Activated CD4-positive, alpha-beta T cell treated with anti-CD3 and anti-CD28 coated beads for 4 hours (primary cell): ENCODE data around the gene SUSD3.

ENCODE experiments used
- DNase-seq, 2 donors: peaks; one replicate each; pipeline ENCODE4 v3.0.0-alpha.2; 2020

Gene SUSD3

DNA sequence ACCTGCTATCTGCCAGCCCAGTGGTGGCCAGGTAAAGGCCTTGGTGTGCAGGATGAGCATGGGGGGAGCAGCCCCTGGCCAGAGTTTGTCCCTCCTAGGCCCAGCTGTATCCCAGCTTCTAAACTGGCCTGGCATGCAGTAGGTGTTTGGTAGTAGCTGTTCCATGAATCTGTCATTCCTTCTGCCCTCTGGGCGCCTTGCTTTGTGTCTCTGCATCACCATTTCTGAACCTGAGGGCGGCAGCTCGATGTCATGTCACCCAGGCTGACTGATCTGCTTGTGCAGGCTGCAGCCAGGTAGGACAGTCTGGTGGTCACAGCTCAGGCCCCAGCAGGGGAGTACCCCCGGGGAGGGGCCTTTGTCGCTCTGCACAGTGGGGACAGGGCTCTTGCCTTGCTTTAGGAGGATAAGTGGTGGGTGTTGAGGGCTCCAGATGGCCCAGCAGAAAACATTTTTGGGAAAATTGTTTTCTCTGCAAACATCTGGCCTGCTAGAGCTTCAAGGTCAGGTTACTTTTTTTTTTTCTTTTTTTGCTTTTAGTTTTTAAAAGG, 4.6 kb upstream of the SUSD3 start:
- no peak for DNase-seq

DNA sequence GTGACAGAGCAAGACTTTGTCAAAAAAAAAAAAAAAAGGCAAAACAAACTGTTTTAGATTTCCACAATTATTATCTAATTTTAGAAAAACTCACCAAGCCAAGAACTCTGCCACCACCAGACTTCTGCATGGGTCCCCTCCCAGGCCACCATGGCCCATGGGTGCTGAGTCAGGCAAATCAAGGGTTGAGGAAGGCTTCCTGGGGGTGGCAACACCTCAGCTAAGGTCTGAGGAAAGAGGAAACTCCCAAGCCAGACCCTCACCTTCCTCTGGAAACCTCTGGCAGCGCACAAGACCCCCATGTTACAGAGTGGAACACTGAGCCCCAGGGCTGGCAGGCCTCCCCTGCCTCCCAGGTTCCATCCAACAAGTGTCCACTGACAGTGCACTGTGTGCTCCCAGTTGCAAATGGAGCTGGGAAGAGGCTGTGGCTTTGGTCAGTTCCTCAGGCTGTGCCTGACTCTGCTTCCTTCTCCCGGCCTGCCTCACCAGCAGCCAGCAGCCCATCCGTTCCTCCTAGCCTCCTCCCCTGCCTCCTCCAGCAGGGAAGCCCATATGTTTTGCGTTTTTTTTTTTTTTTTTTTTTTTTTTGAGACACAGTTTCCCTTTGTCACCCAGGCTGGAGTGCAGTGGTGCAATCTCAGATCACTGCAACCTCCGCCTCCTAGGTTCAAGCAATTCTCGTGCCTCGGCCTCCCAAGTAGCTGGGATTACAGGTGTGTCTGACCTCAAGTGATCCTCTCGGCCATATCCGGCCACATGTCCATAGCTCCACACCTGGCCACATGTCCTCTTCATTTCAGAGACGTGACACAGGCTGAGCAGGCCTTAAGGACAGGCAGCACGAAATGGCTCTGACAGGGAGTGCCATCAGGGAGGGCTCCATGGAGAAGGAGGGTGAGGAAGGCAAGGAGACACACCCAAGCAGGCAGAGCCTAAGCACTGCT, 3.5 kb upstream of the SUSD3 start:
- no peak for DNase-seq

DNA sequence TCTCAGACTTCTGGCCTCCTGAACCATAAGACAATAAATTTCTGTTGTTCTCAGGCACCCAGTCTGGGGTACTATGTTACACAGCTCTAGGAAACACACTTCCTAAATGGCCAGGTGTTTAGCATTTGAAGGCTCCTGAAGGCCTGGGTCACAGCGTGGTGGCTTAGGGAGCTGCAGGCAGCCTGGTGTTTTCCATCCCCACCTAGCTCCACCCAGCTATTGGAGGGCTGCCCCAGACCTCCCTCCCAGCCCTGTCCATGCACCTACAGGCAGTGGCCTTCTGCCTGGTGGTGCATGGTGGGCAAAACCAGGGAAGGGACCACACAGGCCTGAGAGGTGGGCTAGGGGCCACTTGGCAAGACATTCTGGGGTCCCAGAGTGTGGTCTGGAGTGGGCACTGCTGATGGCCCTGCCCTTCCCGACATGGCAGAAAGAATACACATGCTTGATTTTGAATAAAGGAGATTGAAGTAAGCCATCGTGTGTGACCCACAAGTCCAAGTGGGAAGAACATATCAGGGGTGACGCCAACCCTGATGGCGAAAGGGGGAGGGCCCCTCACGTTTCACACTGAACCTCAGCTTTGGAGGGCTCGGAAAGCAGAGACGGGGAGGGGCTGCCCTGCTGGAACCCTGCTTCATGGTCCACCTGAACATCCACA, 1.3 kb upstream of the SUSD3 start:
- DNase-seq: no peak

DNA sequence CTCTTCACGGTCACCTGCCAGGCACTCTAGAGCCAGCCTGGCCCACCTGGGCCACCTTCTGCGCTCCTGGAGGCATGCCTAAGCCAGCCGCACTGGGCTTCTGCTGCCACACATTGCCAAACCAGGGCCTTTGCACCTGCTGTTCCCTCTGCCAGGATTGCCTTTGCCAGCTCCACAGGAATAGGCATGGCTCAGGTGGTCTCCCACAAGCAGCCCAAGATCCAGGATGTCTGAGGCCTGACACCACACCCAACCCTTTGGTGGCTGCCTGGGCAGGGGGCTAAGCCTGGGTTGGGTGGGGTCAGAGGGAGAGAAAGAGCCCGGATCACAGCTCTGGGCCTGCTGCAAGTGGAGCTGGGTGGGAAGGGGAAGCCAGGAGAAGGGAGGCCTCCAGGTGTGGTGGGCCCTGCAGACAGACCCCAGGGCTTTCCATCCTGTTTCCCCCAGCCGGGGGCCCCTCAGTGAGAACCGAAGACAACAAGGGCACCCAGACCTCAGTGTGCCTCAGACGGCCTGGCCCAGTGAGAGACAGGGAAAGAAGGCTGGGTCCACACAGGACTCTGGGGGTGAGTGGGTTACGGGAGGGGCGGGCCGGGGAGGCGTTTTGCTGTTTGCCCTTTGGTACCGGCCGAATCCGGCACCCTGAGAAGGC, 672 bp upstream of the SUSD3 start:
- no peak for DNase-seq

DNA sequence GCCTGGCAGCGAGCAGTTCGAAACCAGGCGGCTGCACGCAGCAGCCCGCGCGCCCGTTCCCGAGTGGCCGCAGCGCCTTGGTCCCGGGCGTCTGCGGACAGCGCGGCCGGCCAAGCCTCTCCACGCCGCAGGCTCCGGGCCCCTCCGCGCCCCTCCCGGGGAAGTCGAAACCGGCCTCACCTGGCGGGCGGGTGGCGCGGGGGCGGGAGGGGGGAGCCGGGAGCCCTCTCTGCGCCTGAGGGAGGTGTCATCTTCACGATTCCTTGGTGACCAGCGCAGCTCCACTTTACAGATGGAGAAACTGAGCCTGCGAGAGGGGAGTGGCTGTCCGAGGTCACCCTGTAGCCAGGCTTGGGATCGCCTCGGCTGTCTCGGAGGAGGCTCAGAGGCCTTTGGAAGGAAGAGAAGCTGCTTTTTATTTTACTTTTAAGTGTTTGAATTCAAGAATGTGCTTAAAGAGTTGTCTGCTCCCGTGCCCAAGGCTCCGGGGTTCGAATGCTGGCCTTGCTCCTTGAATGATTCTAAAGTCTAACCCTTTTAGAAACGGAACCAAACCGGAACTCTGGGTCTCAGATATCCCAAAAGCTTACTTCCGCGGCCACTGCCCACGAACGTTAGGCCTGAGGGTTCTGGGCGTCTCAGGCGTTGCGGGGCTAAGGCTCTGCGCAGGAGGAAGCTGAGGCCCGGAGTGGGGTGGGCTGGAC, 662 bp downstream of the SUSD3 start:
- peak; percentile 29 to 50 for DNase-seq

DNA sequence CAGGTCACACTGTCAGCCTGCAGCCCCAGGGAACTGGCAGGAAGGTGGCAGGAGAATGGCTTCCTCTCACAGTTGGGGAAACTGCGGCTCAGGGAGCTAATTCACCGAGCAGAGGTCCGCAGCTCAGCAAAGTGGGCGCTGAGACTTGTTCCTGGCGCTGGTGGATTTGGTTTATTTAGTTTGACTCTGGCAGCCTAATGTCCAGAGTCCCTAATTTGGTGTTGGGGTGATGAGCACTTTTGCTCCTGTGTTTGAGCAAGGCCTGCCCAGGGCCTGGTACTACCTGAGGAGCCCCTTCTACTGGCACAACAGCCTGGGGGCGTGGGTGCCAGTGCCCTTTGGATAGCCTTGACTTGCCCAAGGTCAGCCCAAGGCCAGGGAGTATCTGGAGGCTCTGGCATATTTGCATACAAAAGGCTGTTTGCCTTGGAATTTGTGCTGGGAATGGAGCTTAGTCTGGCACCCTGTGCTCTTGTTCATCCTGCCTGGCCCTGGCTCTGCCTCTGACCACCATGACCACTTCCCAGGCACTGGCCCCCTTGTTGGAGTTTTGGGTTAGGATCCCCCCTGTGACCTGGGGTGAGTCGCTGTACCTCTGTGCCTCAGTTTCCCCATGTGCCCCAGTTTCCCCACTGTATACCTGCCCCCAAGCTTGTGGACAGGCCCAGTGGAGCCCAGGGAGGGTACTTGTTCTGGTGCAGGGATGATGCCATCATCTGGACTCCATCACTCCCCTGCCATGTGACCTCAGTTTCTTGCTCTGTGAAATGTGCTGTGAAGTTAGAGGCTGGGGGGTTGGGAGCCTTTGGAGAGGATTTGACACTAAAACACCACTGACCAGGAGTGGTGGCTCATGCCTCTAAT, 1.4 kb downstream of the SUSD3 start:
- DNase-seq: no peak

DNA sequence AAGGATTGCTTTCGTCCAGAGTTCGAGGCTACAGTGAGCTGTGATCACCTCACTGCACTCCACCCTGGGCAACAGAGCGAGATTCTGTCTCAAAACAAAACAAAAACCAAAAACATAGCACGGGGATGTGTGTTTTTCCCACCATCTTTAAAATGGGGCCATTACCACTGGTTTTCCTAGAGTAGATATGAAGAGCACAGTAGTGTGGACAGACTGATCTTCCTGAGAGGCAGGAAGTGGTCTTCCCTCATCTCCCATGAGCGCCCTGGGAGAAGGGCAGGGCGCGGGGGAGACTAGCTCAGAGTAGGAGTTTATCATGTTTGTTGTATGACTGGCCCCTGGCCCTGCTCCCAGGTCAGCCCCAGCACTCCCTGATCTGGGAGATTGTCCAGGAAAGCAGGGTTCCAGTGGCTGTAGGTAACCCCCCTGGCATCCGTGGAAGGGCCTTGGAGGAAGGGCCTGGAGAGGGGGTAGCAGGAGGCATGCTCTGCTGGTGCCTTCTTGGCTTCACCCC, 2.3 kb downstream of the SUSD3 start:
- DNase-seq: no peak

DNA sequence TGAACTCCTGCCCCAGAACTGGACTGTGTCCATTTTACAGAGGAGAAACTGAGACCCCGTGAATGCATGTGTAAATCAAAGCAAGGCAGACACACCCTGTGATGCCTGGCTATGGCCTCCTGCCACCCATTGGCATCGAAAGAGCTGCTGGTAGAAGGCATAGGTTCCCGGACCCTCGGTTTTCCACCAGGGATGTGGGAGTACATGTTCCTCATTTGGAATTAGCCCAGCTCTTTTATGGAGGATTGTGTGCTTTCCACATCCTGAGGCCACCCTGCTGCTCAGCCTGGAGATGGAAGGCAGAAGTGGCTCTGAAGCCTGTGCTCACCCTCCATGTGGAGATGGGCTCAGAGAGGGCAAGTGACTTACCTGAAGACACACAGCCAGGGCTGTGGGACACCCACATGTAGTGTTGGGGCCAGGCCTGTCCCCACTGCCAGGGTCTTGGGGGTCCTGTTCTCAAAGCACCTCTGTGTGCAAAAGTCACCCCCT, 2.8 kb downstream of the SUSD3 start:
- DNase-seq: no peak

DNA sequence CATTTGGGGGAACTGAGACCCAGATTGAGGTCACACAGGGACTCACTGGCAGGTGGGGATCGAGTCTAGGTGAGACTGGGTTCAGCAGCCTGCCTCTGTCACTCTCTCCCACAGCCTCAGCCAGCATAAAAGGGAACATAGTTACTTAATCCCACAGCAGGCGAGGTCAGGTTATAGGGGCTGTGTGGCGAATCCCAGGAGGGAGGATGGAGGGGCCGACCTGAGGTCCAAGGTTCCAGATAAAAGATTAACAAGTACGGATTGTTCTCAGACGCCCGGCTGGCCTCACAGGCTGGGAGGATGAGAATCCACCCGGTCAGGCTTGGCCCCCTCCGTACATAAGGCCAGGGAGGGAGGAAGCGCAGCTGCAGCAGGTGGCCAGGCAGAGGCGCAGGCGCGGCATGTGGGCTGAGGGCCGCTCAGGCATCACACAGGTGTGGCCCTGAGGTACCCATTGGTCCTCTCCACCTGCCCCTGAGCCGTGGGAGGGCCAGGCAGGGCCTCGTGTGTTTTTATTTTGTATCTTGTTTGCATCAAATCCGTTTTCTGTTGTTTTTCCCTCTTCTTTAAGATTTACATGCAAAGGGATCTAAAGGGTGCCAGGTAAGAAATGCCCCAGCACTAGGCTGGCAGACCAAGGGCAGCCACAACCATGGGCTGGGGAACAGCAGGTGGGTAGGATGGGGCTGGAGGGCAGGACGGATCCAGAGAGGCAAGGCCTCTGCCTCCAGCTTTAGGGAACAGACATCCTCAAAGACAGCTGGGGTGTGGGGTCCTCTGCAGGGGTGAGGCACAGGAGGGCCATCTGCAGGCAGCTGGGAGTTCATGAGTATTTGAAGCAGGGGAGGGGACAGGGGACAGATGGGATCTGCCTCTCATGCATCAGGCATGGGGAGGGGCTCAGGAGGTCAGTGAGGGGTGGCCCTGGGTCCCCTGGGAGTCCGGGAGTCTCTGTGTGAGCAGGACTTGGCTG, 3.6 kb downstream of the SUSD3 start:
- DNase-seq: no peak

DNA sequence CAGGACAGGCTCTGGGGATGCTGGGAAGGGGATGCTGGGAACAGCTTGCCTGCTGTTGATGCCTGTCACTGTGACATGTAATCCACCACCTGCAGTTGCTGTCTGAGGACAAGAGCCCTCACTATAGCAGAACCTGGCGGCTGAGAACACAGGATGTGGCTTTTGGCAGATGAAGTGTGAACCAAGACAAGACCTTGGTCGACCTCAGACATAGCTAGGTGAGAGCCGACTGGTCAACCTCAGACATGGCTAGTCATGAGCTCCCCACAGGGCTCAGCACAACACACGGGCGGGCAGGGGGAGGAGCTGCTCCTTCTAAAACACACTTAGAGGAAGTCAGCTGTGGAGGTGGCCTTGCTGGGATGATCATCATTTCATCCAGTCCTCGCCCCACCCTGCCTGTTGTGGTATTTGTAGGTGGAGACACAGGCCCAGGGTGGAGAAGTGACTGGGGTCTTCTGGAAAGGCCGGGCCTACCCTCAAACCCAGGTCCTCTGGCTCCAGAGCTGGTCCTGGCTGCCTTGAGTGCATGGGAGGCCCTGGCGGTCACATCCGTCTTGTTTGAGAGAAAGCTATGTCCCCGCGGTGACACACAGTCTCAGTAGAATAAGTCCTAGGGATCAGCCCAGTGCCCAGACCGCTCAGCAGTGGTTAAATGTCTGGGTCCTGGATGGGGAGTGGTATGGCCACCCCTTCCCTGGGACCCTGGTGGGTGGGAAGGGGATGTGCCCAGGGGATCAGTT, 6.1 kb downstream of the SUSD3 start:
- peak; percentile 79 to 83 for DNase-seq

DNA sequence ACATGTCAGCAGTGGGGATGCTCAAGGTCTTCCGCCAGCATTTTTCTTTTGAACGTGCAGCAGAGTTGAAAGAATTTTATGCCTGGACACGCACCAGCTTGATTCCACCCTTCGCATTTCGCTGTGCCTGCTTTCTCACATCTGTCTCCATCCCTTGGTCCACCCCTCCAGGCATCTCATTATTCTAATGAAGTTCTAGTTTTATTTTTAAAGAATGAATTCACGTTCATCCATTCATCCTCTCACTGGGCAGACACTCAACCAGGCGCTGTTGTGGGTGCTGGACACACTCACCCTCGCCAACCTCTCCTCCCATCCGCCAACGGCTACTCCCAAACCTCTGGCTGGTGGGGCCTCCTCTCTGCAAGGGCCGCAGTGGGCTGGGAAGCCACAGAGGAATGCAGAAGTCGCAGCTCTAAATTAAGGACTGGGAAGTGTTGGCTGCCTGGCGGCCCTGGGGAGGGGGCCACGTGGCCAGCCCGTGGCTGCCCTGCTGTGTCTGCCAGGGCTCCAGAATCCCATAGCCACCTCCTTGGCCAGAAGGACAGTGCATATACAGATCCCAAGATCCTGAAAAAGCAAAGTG, 6.7 kb downstream of the SUSD3 start:
- no peak for DNase-seq

DNA sequence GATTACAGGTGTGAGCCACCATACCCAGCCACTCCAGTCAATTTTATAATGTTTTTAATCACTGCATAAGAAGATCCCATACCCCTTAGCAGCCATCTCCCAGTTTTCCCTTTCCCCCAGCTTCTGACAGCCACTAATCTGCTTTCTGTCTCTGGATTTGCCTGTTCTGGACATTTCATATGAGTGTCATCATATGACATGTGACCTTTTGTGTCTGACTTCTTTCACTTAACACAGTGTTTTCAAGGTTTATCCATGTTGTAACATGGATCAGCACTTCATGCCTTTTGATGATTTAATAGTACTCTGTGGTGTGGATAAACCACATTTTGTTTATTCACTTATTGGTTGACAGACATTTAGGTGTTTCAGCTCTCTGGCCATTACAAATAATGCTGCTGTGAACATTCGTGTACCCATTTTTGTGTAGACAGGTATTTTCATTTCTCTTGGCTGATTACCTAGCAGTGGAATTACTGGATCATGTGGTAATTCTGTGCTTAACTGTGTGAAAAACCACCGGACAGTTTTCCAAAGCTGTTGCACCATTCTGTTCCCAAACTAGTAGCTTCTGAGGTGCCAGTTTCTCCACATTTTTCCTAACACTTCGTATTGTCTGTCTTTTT, 8.6 kb downstream of the SUSD3 start:
- no peak for DNase-seq

DNA sequence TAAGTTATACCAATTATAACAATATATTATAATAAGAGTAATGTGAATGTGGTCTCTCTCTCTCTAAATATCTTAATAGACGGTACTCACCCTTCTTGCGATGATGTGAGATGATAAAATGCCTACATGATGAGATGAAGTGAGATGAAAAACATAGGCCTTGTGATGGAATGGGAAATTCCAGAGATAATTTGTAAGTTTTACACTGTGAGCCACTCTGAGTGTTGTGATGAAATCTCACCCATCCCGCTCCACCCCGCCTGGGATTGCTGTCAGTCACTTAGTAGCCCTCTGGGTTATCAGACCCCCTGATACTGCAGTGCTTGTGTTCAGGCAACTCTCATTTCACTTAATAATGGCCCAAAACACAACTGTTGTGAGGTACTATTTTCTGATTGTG, 10.5 kb downstream of the SUSD3 start:
- no peak for DNase-seq

DNA sequence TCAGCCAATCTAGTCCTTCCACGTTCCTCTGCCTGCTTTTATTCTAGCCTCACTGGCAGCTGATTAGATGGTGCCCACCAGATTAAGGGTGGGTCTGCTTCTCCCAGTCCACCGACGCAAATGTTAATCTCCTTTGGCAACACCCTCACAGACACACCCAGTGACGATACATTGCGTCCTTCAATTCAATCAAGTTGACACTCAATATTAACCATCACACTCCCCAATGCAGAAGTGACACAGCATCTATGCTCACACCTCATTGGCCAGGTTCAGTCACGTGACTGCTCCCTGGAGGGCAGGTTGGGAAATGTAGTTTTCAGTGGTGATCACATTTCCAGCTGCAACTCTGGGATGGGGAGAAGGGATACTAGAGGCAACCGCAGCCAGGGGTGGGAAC, 13.0 kb downstream of the SUSD3 start:
- no peak for DNase-seq

DNA sequence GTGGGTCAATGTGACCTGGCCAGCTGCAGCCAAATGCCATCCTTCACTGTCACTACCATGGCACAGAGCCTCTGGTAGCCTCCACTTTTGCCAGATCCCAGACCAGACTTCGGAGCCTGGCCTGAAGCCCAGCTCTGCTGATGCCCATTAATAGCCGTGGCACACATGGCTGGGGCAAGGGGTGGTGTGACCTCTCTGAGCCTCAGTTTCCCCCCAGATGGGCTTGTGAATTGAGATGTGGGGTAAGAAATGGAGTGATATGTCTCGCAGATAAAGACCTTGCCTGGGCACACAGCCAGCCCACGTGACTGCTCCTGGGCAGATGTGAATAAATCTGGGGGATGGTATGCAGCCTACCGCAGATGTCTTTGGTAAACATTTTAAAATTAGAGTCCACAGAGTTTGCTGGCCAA, 13.9 kb downstream of the SUSD3 start:
- peak in 1 of 2 donors; percentile 39 for DNase-seq

DNA sequence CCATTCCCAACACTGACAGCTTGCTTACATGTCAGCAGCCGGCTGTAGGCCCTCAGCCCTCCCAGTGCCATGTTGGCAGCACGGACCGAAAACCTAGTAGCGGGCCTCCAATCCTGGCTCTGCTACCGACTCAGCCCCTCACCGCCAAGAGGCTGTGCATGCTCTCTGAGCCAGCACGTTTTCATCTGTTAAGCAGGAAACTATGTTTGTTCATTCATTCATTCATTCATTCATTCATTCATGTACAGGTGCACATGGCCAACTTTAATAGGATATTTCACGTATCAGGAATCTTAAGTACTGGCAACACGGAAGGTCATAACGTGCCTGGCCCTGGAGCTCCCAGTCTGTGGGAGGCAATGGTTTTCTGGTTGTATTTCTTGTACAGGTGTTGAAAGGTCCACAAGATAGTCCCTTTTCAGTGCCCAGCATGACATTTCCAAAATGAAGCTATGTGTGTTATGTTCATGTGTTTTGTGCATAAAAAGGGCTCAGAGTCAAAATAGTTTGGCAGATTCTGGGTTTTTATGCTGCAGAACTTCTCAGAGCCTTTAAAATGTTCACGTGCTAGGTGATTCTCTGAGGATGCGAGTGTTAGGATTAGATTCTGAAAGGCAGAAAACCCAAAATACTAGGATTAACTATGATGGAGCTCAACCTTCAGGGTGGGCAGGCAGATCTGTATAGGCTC, 17.7 kb downstream of the SUSD3 start:
- DNase-seq: no peak

DNA sequence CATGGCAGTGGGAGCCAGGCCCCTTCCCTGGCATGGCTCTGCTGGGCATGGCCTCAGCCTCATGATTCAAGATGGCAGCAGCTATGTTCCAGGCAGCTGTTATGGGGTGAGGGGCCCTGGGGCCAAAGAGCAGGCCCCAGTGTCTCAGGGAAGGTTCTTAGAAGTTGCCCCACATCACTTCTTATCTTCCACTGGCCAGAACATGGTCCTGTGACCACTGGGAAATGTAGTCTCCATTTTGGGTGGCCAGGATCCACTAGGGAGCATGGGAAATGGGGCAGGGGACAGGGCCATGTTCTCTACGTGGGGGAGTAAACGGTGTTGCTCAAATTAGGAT, 18.3 kb downstream of the SUSD3 start:
- no peak for DNase-seq

DNA sequence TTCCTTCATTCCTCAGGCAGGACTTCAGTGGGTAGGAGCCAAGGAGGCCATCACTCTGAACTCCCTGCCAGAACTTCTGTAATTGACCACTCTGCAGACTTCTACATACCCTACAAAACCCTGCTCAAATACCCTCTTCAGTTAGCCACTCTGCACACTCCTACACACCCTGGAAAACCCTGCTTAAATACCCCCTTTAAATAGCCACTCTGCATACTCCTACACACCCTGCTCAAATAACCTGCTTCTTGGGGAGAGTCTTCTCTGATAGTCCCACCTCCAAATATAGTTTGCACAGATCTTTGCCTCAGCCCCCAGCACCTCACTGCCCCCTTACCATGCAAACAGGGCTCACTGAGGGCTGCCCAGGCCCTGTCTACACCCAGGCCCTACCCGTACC, 18.9 kb downstream of the SUSD3 start:
- DNase-seq: no peak
